CD4-positive, alpha-beta T cell treated with Interleukin-15 for 1 hour (primary cell): Measurements from ENCODE around the gene RAD51B.

Experiments
- DNase-seq: peaks from one replicate; pipeline ENCODE4 v3.0.0-alpha.2; 2020

The RAD51B gene

GRCh38 chr14:68315081-68315480 lies 495.5 kb downstream of the RAD51B start:
- DNase-seq, result no peak

GRCh38 chr14:68316078-68316868 lies 496.7 kb downstream of the RAD51B start:
- no peak for DNase-seq

GRCh38 chr14:68317239-68317638 lies 497.7 kb downstream of the RAD51B start:
- DNase-seq, result no peak

- no peak for DNase-seq
Observed at GRCh38 chr14:68318828-68319227, 499.2 kb downstream of the RAD51B start.

- DNase-seq, result no peak
Observed at GRCh38 chr14:68320495-68320894, 500.9 kb downstream of the RAD51B start.

- DNase-seq, result no peak
Observed at GRCh38 chr14:68322940-68323620, 503.5 kb downstream of the RAD51B start.

- DNase-seq, result no peak
Observed at GRCh38 chr14:68325267-68325807, 505.8 kb downstream of the RAD51B start.

- no peak for DNase-seq
Observed at GRCh38 chr14:68327231-68327630, 507.7 kb downstream of the RAD51B start.

- DNase-seq, result no peak
Observed at GRCh38 chr14:68328509-68328908, 508.9 kb downstream of the RAD51B start.

- no peak for DNase-seq
Observed at GRCh38 chr14:68331426-68331825, 511.8 kb downstream of the RAD51B start.

GRCh38 chr14:68331991-68332390 lies 512.4 kb downstream of the RAD51B start:
- DNase-seq, result no peak

- DNase-seq, result no peak
Observed at GRCh38 chr14:68333262-68333661, 513.7 kb downstream of the RAD51B start.

GRCh38 chr14:68335312-68335711 lies 515.7 kb downstream of the RAD51B start:
- no peak for DNase-seq

- no peak for DNase-seq
Observed at GRCh38 chr14:68336165-68336564, 516.6 kb downstream of the RAD51B start.

- no peak for DNase-seq
Observed at GRCh38 chr14:68337279-68337678, 517.7 kb downstream of the RAD51B start.

GRCh38 chr14:68340262-68340661 lies 520.7 kb downstream of the RAD51B start:
- no peak for DNase-seq

GRCh38 chr14:68341411-68342212 lies 522.0 kb downstream of the RAD51B start:
- DNase-seq, result no peak

GRCh38 chr14:68342216-68342763 lies 522.7 kb downstream of the RAD51B start:
- no peak for DNase-seq

GRCh38 chr14:68343534-68344118 lies 524.0 kb downstream of the RAD51B start:
- DNase-seq, result no peak

GRCh38 chr14:68345738-68346137 lies 526.2 kb downstream of the RAD51B start:
- DNase-seq, result no peak

- no peak for DNase-seq
Observed at GRCh38 chr14:68346556-68347343, 527.2 kb downstream of the RAD51B start.
